Measurements from ENCODE around the gene GATA3. TPM values are rescaled to one million over a fixed set of nuclear protein-coding genes. Genes with fewer than 3 reads are reported as not detected.

The GATA3 gene
- total RNA-seq, 4 donors from 2014 or later: 0.60 TPM; not detected in 3

- peaks cover 5 to 100% of the 10 kb centered on the region in 2 donors for H3K27me3 ChIP-seq
Observed at GRCh38 chr10:8050556-8051108, 3.9 kb upstream of the GATA3 start.

GRCh38 chr10:8051109-8051821, 3.2 kb upstream of the GATA3 start:
- WGBS, 2 donors: 4 to 13% methylated on average over 13 to 23 of the region's 52 CpGs
- Histone ChIP-seq H3K9me3 (no peaks in the 10 kb centered on the region), H3K4me1 (peaks cover 0 to 84% (median 54%) of the 10 kb centered on the region in 4 donors), H3K4me3 (peak overlapping the region in 3 of 4 donors; percentile 29 to 48 (median 37)), H3K27me3 (peaks cover 5 to 100% of the 10 kb centered on the region in 2 donors), H3K27ac (no peak overlapping the region), H3K36me3 (no peaks in the 10 kb centered on the region)
- TF ChIP-seq CTCF (IDR thresholded peaks at IDR 0.05) (no peak), EP300 (IDR thresholded peaks at IDR 0.05) (no peak), POLR2A (IDR thresholded peaks at IDR 0.05) (no peak)
- DNase-seq (ENCODE audit: low spot score in 2 of 2): no peak

More at GRCh38 chr10:8050556-8051108, 3.9 kb upstream of the GATA3 start:
- TF ChIP-seq EP300 (IDR thresholded peaks at IDR 0.05) (no peak), POLR2A (IDR thresholded peaks at IDR 0.05) (no peak), CTCF (IDR thresholded peaks at IDR 0.05) (no peak)
- peak overlapping the region; percentile 16 to 48 (median 33) for H3K4me3 ChIP-seq
- peaks cover 0 to 79% (median 57%) of the 10 kb centered on the region in 4 donors for H3K4me1 ChIP-seq
- no peak for DNase-seq (ENCODE audit: low spot score in 2 of 2)
- WGBS, 2 donors: 2 to 3% methylated on average over 23 to 26 of the region's 60 CpGs
- H3K27ac ChIP-seq: no peak overlapping the region
- no peaks in the 10 kb centered on the region for H3K36me3 ChIP-seq
- no peaks in the 10 kb centered on the region for H3K9me3 ChIP-seq

GRCh38 chr10:8051851-8052257, 2.6 kb upstream of the GATA3 start:
- H3K27ac ChIP-seq: no peak overlapping the region
- TF ChIP-seq POLR2A (IDR thresholded peaks at IDR 0.05) (no peak), CTCF (IDR thresholded peaks at IDR 0.05) (no peak), EP300 (IDR thresholded peaks at IDR 0.05) (no peak)
- DNase-seq (ENCODE audit: low spot score in 2 of 2): no peak
- H3K36me3 ChIP-seq: no peaks in the 10 kb centered on the region
- peaks cover 0 to 85% (median 54%) of the 10 kb centered on the region in 4 donors for H3K4me1 ChIP-seq
- no peaks in the 10 kb centered on the region for H3K9me3 ChIP-seq
- WGBS, 2 donors: 1 to 4% methylated on average over 8 to 24 of the region's 29 CpGs
- peaks cover 5 to 100% of the 10 kb centered on the region in 2 donors for H3K27me3 ChIP-seq
- no peak overlapping the region for H3K4me3 ChIP-seq

- H3K27ac ChIP-seq: no peak overlapping the region
- peaks cover 5 to 100% of the 10 kb centered on the region in 2 donors for H3K27me3 ChIP-seq
- 9 to 10% methylated on average over 32 of the region's 32 CpGs for WGBS, 2 donors
- no peak for DNase-seq (ENCODE audit: low spot score in 2 of 2)
- no peaks in the 10 kb centered on the region for H3K9me3 ChIP-seq
- H3K4me1 ChIP-seq: peaks cover 0 to 83% (median 54%) of the 10 kb centered on the region in 4 donors
- H3K4me3 ChIP-seq: no peak overlapping the region
- TF ChIP-seq CTCF (IDR thresholded peaks at IDR 0.05) (no peak), EP300 (IDR thresholded peaks at IDR 0.05) (peak in 1 of 2 donors; percentile 53)
- no peaks in the 10 kb centered on the region for H3K36me3 ChIP-seq
Observed at GRCh38 chr10:8052341-8052955, 2.0 kb upstream of the GATA3 start.
